Measurements from ENCODE around the gene DPH7.

- TF ChIP-seq, protein P1, sequence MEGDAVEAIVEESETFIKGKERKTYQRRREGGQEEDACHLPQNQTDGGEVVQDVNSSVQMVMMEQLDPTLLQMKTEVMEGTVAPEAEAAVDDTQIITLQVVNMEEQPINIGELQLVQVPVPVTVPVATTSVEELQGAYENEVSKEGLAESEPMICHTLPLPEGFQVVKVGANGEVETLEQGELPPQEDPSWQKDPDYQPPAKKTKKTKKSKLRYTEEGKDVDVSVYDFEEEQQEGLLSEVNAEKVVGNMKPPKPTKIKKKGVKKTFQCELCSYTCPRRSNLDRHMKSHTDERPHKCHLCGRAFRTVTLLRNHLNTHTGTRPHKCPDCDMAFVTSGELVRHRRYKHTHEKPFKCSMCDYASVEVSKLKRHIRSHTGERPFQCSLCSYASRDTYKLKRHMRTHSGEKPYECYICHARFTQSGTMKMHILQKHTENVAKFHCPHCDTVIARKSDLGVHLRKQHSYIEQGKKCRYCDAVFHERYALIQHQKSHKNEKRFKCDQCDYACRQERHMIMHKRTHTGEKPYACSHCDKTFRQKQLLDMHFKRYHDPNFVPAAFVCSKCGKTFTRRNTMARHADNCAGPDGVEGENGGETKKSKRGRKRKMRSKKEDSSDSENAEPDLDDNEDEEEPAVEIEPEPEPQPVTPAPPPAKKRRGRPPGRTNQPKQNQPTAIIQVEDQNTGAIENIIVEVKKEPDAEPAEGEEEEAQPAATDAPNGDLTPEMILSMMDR (conservative IDR thresholded peaks at IDR 0.05 in 1 of 2, IDR thresholded peaks at IDR 0.05 in 1 of 2; ENCODE audit: extremely low read depth in 1 of 2, insufficient read depth in 1 of 2, low read depth in 1 of 2, low read length in 2 of 2), result no peak
- no peak for TF ChIP-seq EZH2 (IDR thresholded peaks at IDR 0.05; ENCODE audit: borderline replicate concordance, low read length)
Measured at GRCh38 chr9:137531099-137531765, 47.5 kb downstream of the DPH7 start.
